ENCODE data around the gene AATK. TPM values are rescaled to one million over a fixed set of nuclear protein-coding genes. Genes with fewer than 3 reads are reported as not detected.

The AATK gene
- total RNA-seq, 1 experiment from 2014 or later = 4.4 TPM

GRCh38 chr17:81120695-81121621 is 45.1 kb downstream of the AATK start:
- RAD21 ChIA-PET (ENCODE audit: low non-redundant PET in 1 of 2, low total read pairs in 2 of 2, uncharacterized antibody in 2 of 2, unreplicated experiment in 2 of 2) = interaction anchor here in 1 of 2 experiments (0.6 kb wide), 1 partner anchor 71 kb away, joined by 3 read pairs; no protein-coding TSS in a partner anchor
- Histone ChIP-seq H3K9me2 (ENCODE audit: insufficient read depth) (no peaks in the 10 kb centered on the region), H4K20me1 (ENCODE audit: insufficient read depth) (no peaks in the 10 kb centered on the region), H3K9me3 (ENCODE audit: control insufficient read depth in 1 of 2, insufficient read depth in 1 of 2, low read depth in 1 of 2, low read length in 2 of 2) (no peaks in the 10 kb centered on the region), H3K4me3 (replicated peaks in 1 of 2; ENCODE audit: low read depth in 1 of 2, low read length in 2 of 2) (no peak overlapping the region), H3K36me3 (ENCODE audit: control insufficient read depth in 1 of 2, insufficient read depth in 2 of 2, low read length in 2 of 2) (peaks cover 0 to 5% of the 10 kb centered on the region in 2 experiments; a peak in 1 of 4 replicates), H3K27ac (ENCODE audit: low read depth, low read length) (peak overlapping the region; percentile 33; the same call in 1 of the 2 replicates), H2AFZ (ENCODE audit: low read depth, low read length, poor library complexity, severe bottlenecking) (no peak overlapping the region), H3K9ac (ENCODE audit: low read length) (no peak overlapping the region), H3K4me1 (ENCODE audit: control insufficient read depth in 1 of 2, insufficient read depth in 2 of 2, low read length in 2 of 2) (peaks cover 10 to 31% of the 10 kb centered on the region in 2 experiments), H3K4me2 (ENCODE audit: low read length) (no peak overlapping the region), H3K79me2 (ENCODE audit: insufficient read depth, low read length) (peaks cover 13% of the 10 kb centered on the region; the same call in 1 of the 2 replicates), H3K27me3 (ENCODE audit: insufficient read depth, low read length) (no peaks in the 10 kb centered on the region)
- DNase-seq (ENCODE audit: low read depth, low spot score) = no peak
- no peak for TF ChIP-seq RAD21 (IDR thresholded peaks at IDR 0.05; ENCODE audit: low read depth)
- TF ChIP-seq JUND (IDR thresholded peaks at IDR 0.05) = no peak
- TF ChIP-seq SP1 (IDR thresholded peaks at IDR 0.05; ENCODE audit: low read depth) = no peak
- TF ChIP-seq MAX (IDR thresholded peaks at IDR 0.05) = no peak
- TF ChIP-seq EZH2 (IDR thresholded peaks at IDR 0.05) = no peak
- no peak for TF ChIP-seq ZNF274 (IDR thresholded peaks at IDR 0.05; ENCODE audit: low read depth, low read length)
- no peak for TF ChIP-seq CBX3 (IDR thresholded peaks at IDR 0.05; ENCODE audit: low read depth)
- TF ChIP-seq ZFX (IDR thresholded peaks at IDR 0.05) = no peak
- TF ChIP-seq FOSL1 (IDR thresholded peaks at IDR 0.05; ENCODE audit: low read depth) = no peak
- POLR2A ChIA-PET = interaction anchor here (0.6 to 0.9 kb wide), 3 partner anchors 12 to 348 kb away, joined by 3 read pairs; no protein-coding TSS in a partner anchor
- ATAC-seq = no peak
- intact Hi-C loops (cut with micrococcal nuclease) = no loop called here
- no TSS peak for BruUV-seq (replicated peaks)
- CTCF ChIA-PET = interaction anchor here (0.9 to 1.0 kb wide), 2 partner anchors 132 to 364 kb away, joined by 3 read pairs; no protein-coding TSS in a partner anchor

Measured in HCT116 (cell line).